Measurements from ENCODE around the gene PSD. TPM values are rescaled to one million over a fixed set of nuclear protein-coding genes. Genes with fewer than 3 reads are reported as not detected.

Gene PSD
- total RNA-seq, 1 experiment from 2014 or later: 3.4 TPM

GRCh38 chr10:102462512-102463054 lies 44.0 kb upstream of the PSD start:
- H3K23ac ChIP-seq (ENCODE audit: insufficient read length, low read depth, low read length): no peak overlapping the region
- WGBS (ENCODE audit: extremely low coverage, insufficient read length, low lambda C conversion rate): no CpG with 5 or more reads among the region's 6 CpGs
- H3K56ac ChIP-seq (ENCODE audit: insufficient read length, low read depth, low read length): no peak overlapping the region
- Mint-ChIP-seq H3K9me3 (no peaks in the 10 kb centered on the region), H3K27me3 (ENCODE audit: low read depth) (peaks cover 16% of the 10 kb centered on the region), H3K4me1 (peaks cover 39 to 50% of the 10 kb centered on the region in 2 experiments), H3K27ac (peak overlapping the region in 1 of 3 experiments; percentile 69; a peak in 1 of 7 replicates), H3K36me3 (ENCODE audit: insufficient read depth in 1 of 3, low read depth in 3 of 3) (peaks cover 0 to 2% (median 0%) of the 10 kb centered on the region in 3 experiments; a peak in 2 of 7 replicates), H3K4me3 (peak overlapping the region; percentile 54 to 95)
- no peak for TF ChIP-seq CTCF (conservative IDR thresholded peaks at IDR 0.05)
- no peaks in the 10 kb centered on the region for H4K20me1 ChIP-seq (ENCODE audit: control insufficient read depth, insufficient read depth, insufficient read length)
- H3K79me1 ChIP-seq (ENCODE audit: insufficient read depth, low read depth, low read length, poor library complexity, severe bottlenecking): no peaks in the 10 kb centered on the region
- no peaks in the 10 kb centered on the region for H3K9me3 ChIP-seq (ENCODE audit: control insufficient read depth, low read depth, low read length)
- H3K4me1 ChIP-seq (ENCODE audit: insufficient read depth, low read length): peaks cover 3% of the 10 kb centered on the region
- H4K91ac ChIP-seq (ENCODE audit: insufficient read length, low read depth, low read length): no peak overlapping the region
- H3K9ac ChIP-seq (ENCODE audit: extremely low read depth, insufficient read length, low read length): no peak overlapping the region
- H3K23me2 ChIP-seq (ENCODE audit: insufficient read length, low read depth, low read length, poor library complexity, severe bottlenecking): peaks cover 10% of the 10 kb centered on the region
- H3K4me2 ChIP-seq (ENCODE audit: insufficient read depth, insufficient read length, low read length): peak overlapping the region; percentile 83
- H3T11ph ChIP-seq (ENCODE audit: low read length): no peak overlapping the region
- no peak overlapping the region for H2BK15ac ChIP-seq (ENCODE audit: low read depth, low read length)
- H2AK5ac ChIP-seq (ENCODE audit: insufficient read length, low read length): no peak overlapping the region
- no peak overlapping the region for H4K5ac ChIP-seq (ENCODE audit: insufficient read length, low read depth, low read length)
- no peak overlapping the region for H3K18ac ChIP-seq (ENCODE audit: insufficient read length, low read depth, low read length)
- no peak for DNase-seq
- no peak overlapping the region for H4K8ac ChIP-seq (replicated peaks; ENCODE audit: insufficient read length, low read depth, low read length)
- H2BK20ac ChIP-seq (ENCODE audit: low read depth, low read length, poor library complexity, severe bottlenecking): no peak overlapping the region
- H3K14ac ChIP-seq (ENCODE audit: insufficient read depth, low read length): no peak overlapping the region
- H3K27ac ChIP-seq (ENCODE audit: insufficient read length, low read depth, low read length): no peak overlapping the region
- no peak overlapping the region for H2BK5ac ChIP-seq (ENCODE audit: insufficient read length, low read length)
- no peaks in the 10 kb centered on the region for H3K79me2 ChIP-seq (ENCODE audit: insufficient read depth, low read length)
- H2BK12ac ChIP-seq (ENCODE audit: insufficient read length, low read depth, low read length): no peak overlapping the region
- H2AFZ ChIP-seq (ENCODE audit: low read length): no peak overlapping the region
- H3K4ac ChIP-seq (ENCODE audit: low read depth, low read length): no peak overlapping the region
- no peaks in the 10 kb centered on the region for H3K27me3 ChIP-seq (ENCODE audit: insufficient read depth, low read length)
- H2BK120ac ChIP-seq (ENCODE audit: low read depth, low read length, poor library complexity, severe bottlenecking): no peak overlapping the region

Measured in H9 (cell line).